Activated CD4-positive, alpha-beta T cell treated with anti-CD3 and anti-CD28 coated beads, Interleukin-2, amount 10 ng/mL, durations not matched to agents 24 days and 14 days (primary cell): ENCODE measurements around the gene TRIP13. TPM values are rescaled to one million over a fixed set of nuclear protein-coding genes. Genes with fewer than 3 reads are reported as not detected.
"Not testable (repeated sequence)": the region's sequence is repeated elsewhere in the genome, so short reads cannot be mapped to it uniquely, and the experiment has no call there.

Experiments
- DNase-seq: peaks from one replicate; pipeline ENCODE4 v3.0.0; 2022
- H3K27ac Mint-ChIP-seq: one replicate; pipeline ENCODE4 v1.8.0; 2022; ENCODE audit warnings: mild to moderate bottlenecking, mixed read lengths
- H3K27me3 Mint-ChIP-seq: one replicate; pipeline ENCODE4 v1.8.0; 2022; ENCODE audit warnings: mixed read lengths
- H3K36me3 Mint-ChIP-seq: one replicate; pipeline ENCODE4 v1.8.0; 2022; ENCODE audit warnings: low read depth, mild to moderate bottlenecking, mixed read lengths
- H3K4me1 Mint-ChIP-seq: one replicate; pipeline ENCODE4 v1.8.0; 2021; ENCODE audit warnings: mixed read lengths
- H3K4me3 Mint-ChIP-seq: one replicate; pipeline ENCODE4 v1.8.0; 2022; ENCODE audit warnings: mild to moderate bottlenecking, moderate library complexity, mixed read lengths
- H3K9me3 Mint-ChIP-seq: one replicate; pipeline ENCODE4 v1.8.0; 2021; ENCODE audit warnings: mixed read lengths
- intact Hi-C: fragments of 100-400 bp; cut with micrococcal nuclease; formaldehyde crosslinking; loops from one replicate; pipeline ENCODE4 v1.15.1; 2023
- total RNA-seq: library from RNA; stranded (reverse); gene quantifications from 2 replicates; pipeline ENCODE4 v1.2.3, GENCODE V29; 2022

Gene TRIP13
- total RNA-seq, 1 donor from 2014 or later = 47.5 TPM

DNA sequence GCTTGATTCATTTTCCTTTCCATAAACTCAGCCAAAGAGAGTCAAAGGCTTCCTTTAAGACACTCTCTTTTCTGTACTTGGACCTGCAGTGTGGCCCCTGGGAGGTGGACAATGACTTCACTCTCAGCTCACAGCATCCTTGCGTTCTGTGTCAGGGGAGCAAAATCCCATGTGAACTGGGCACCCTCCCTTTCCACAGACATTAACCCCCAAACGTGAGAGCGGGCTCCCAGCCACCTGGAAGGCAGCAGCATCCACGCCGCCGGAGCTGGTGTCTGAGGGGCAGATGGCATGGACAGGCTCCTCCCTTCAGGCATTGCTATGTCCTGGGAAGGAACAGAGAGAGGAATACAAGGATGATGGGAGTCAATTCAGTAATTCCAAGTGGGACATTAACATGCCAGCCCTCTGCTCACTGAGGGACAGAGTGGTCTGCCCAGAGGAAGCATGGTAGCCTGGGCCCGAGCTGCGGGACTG lies 39.5 kb downstream of the TRIP13 start:
- DNase-seq = no peak
- no peak overlapping the region for H3K4me3 Mint-ChIP-seq
- H3K4me1 Mint-ChIP-seq = peaks cover 14% of the 10 kb centered on the region
- peaks cover 7% of the 10 kb centered on the region for H3K27me3 Mint-ChIP-seq
- H3K36me3 Mint-ChIP-seq = no peaks in the 10 kb centered on the region
- no peak overlapping the region for H3K27ac Mint-ChIP-seq
- no peaks in the 10 kb centered on the region for H3K9me3 Mint-ChIP-seq
- intact Hi-C loops = no loop called here

DNA sequence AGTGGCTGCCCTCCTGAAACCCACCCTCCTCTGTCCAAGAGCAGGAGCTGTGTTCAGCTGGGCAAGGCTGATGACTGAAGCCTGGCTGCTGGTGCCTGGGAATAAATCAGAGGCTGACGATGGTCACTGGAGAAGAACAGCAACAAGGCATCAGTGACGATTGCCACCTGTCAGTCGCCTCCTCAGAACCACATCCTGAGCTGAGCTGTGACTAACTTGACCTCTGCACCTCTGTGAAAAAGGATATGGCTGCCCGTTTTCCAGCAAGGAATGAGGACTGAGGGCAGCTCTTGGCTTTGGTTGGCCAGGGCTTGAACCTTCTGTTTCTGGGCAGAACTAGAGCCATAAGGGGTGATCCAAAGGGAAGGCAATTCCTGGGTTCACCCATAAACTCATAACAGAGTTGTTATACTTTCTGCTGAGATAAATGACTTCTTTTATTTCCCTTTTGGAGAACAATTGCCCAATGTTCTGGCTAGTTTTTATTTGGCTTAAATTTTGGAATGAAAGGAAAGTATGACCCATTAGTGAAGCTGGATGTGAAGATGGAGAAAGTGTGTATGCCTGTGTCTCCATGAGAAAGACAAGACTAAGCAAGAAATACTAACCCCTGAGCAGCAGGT lies 40.1 kb downstream of the TRIP13 start:
- no peak overlapping the region for H3K27ac Mint-ChIP-seq
- H3K27me3 Mint-ChIP-seq = peaks cover 3% of the 10 kb centered on the region
- no peak for DNase-seq
- no peaks in the 10 kb centered on the region for H3K36me3 Mint-ChIP-seq
- peaks cover 14% of the 10 kb centered on the region for H3K4me1 Mint-ChIP-seq
- intact Hi-C loops = no loop called here
- no peak overlapping the region for H3K4me3 Mint-ChIP-seq
- no peaks in the 10 kb centered on the region for H3K9me3 Mint-ChIP-seq

DNA sequence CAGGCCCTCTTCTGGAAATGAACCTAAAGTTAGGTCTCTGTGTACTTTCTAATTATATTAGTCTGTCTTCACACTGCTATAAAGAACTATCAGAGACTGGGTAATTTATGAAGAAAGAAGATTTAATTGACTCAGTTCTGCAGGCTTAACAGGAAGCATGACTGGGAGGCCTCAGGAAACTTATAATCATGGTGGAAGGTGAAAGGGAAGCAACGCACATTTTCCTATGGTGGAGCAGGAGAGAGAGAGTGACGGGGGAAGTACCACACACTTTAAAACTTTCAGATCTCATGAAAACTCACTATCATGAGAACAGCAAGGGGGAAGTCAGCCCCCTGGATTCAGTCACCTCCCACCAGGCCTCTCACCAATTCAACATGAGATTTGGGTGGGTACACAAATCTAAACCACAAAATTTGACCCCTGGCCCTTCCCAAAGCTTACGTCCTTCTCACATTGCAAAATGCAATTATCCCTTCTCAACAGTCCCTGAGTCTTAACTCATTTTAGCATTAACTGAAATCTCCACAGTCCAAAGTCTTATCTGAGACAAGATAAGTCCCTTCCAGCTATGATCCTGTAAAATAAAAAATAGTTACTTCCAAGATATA lies 40.7 kb downstream of the TRIP13 start:
- H3K27me3 Mint-ChIP-seq = no peaks in the 10 kb centered on the region
- H3K27ac Mint-ChIP-seq = no peak overlapping the region

DNA sequence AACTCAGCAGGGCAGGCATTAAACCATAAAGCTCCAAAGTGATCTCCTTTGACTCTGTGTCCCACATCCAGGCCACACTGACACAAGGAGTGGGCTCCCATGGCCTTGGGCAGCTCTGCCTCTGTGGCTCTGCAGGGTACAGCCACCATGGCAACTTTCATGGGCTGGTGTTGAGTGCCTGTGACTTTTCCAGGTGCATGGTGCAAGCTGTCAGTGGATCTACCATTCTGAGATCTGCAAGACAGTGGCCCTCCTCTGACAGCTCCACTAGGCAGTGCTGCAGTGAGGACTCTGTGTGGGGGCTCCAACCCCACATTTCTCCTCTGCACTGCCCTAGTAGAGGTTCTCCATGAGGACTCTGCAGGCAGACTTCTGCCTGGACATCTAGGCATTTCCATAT lies 41.3 kb downstream of the TRIP13 start:
- intact Hi-C loops, H3K4me3 Mint-ChIP-seq, H3K36me3 Mint-ChIP-seq, DNase-seq, H3K27me3 Mint-ChIP-seq, H3K9me3 Mint-ChIP-seq, H3K27ac Mint-ChIP-seq: not testable (repeated sequence)
- H3K4me1 Mint-ChIP-seq = peaks cover 14% of the 10 kb centered on the region

More for the DNA sequence above, 40.7 kb downstream of the TRIP13 start:
- no peaks in the 10 kb centered on the region for H3K36me3 Mint-ChIP-seq
- intact Hi-C loops = no loop called here
- DNase-seq = no peak
- H3K4me3 Mint-ChIP-seq = no peak overlapping the region
- H3K9me3 Mint-ChIP-seq = no peaks in the 10 kb centered on the region
- peaks cover 14% of the 10 kb centered on the region for H3K4me1 Mint-ChIP-seq

DNA sequence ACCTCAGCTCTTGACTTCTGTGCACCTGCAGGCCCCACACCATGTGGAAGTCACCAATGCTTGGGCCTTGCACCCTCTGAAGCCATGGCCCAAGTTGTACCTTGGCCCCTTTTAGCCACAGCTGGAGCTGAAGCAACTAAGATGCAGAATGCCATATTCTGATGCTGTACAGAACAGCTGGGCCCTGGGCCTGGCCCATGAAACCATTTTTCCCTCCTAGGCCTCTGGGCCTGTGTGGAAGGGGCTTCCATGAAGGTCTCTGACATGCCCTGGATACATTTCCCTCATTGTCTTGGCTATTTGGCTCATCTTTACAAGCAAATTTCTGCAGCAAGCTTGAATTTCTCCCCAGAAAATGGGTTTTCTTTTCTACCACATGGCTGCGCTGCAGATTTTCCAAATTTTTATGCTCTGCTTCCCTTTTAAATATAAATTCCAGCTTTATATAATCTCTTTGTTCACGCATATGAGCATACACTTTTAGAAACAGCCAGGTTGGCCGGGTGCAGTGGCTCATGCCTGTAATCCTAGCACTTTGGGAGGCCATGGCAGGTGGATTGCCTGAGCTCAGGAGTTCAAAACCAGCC lies 41.8 kb downstream of the TRIP13 start:
- intact Hi-C loops, DNase-seq, H3K4me3 Mint-ChIP-seq, H3K36me3 Mint-ChIP-seq, H3K9me3 Mint-ChIP-seq, H3K27me3 Mint-ChIP-seq, H3K27ac Mint-ChIP-seq: not testable (repeated sequence)
- peaks cover 14% of the 10 kb centered on the region for H3K4me1 Mint-ChIP-seq

DNA sequence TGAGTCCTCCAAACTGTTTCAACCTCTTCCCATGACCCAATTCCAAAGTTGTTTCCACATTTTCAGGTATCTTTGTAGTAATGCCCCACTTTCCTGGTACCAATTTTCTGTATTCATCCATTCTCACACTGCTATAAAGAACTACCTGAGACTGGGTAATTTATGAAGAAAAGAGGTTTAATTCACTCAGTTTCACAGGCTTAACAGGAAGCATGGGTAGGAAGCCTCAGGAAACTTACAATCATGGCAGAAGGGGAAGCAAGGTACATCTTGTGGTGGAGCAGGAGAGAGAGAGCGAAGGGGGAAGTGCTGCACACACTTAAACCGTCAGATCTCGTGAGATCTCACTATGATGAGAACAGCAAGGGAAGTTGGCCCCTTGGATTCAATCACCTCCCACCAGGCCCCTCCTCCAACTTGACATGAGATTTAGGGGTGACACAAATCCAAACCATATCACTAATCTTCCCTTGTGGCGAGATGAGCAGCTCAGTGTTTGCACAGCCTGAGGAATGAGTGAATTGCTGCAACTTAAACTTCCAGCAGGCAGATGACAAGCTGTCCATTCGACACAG lies 42.9 kb downstream of the TRIP13 start:
- no peak overlapping the region for H3K4me3 Mint-ChIP-seq
- no peak for DNase-seq
- intact Hi-C loops = no loop called here
- peaks cover 14% of the 10 kb centered on the region for H3K4me1 Mint-ChIP-seq
- H3K27me3 Mint-ChIP-seq = peaks cover 2% of the 10 kb centered on the region
- H3K36me3 Mint-ChIP-seq = no peaks in the 10 kb centered on the region
- H3K27ac Mint-ChIP-seq = no peak overlapping the region
- H3K9me3 Mint-ChIP-seq = no peaks in the 10 kb centered on the region

DNA sequence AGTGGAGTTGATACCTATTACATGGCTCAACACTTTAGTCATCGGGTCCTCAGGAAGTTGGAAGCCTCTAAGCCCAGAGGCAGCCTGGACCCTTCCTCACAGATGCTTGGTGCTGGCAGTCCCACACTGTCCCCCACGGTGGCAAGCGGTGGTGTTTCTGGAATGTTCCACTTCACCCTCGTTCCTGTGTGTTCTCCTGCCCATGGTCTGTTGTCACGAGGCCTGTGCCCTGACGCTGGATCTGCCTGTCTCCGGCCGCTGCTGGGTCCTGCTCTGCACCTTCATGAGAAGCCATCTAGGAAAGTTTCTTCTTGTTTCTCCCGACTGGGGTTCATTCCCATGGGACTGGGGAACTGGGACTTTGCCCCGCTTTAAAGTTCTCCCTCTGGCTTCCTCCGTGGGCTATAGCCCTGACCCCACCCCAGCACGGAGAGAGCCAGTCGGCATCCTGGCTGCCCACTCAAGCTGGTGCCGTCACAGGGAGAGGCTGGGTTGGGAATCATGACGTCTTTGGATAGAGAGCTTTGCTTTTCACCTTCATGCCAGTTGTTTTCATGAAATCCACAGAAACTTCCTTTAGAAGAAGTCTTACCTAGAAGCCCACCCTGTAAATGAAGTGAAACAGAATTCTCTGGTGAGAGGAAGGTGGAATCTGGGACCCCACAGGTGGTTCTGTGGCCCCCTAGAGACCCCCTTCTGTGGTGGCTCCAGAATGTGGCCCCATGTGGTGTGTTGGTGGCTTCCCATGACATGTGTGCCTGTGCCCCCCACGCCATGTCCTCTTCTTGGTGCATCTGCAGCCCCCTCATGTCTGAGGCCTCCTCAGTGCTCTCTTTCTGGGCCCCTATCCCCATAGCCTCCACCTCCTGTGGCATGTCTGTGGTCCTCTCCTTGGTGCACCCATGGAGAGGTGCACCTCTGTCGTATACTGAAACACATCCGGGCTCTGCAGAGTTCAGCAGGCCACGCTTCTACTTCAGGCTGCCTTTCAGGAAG lies 43.8 kb downstream of the TRIP13 start:
- intact Hi-C loops = no loop called here
- no peak overlapping the region for H3K27ac Mint-ChIP-seq
- no peaks in the 10 kb centered on the region for H3K36me3 Mint-ChIP-seq
- peaks cover 9% of the 10 kb centered on the region for H3K27me3 Mint-ChIP-seq
- H3K4me1 Mint-ChIP-seq = peaks cover 14% of the 10 kb centered on the region
- no peak overlapping the region for H3K4me3 Mint-ChIP-seq
- no peaks in the 10 kb centered on the region for H3K9me3 Mint-ChIP-seq
- no peak for DNase-seq

DNA sequence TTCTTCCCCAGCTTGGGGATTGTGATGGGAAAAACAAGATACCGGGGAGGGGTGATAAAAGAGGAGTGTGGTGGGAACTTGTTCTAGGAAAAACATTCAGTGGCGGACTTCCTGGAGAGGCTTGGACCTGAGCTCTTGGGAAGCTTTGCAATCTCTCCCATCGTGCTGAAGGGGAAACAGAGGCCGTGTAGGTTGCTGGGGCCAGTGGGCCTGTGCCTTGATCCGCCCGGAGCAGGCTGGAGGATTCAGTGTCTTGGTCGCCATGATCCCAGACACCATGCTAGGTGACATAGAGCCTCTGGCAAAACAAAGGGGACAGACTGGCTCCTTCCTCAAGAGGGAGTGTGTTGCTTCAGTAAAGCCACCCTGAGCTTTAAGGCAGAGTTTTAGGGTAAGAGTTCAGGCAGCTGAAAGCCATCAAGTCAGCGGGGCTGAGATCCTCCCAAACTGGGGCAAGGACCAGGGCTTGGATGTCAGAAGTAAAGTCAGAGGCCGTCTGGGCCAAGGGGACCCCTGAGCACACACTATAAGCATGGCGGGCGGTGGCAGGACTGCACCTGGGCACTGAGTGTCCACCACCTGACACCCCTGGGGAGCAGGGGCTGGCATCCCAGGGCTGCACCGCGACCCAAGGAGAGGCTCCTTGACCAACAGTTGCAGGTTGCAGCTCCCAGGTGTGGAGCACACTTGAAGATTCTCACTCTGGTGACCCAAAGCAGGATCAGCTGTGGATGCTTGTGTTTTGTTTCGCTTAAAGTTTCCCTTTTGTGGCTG lies 44.7 kb downstream of the TRIP13 start:
- H3K4me3 Mint-ChIP-seq = no peak overlapping the region
- H3K36me3 Mint-ChIP-seq = no peaks in the 10 kb centered on the region
- DNase-seq = no peak
- H3K4me1 Mint-ChIP-seq = peaks cover 14% of the 10 kb centered on the region
- H3K27me3 Mint-ChIP-seq = peaks cover 16% of the 10 kb centered on the region
- intact Hi-C loops = no loop called here
- no peak overlapping the region for H3K27ac Mint-ChIP-seq
- no peaks in the 10 kb centered on the region for H3K9me3 Mint-ChIP-seq

DNA sequence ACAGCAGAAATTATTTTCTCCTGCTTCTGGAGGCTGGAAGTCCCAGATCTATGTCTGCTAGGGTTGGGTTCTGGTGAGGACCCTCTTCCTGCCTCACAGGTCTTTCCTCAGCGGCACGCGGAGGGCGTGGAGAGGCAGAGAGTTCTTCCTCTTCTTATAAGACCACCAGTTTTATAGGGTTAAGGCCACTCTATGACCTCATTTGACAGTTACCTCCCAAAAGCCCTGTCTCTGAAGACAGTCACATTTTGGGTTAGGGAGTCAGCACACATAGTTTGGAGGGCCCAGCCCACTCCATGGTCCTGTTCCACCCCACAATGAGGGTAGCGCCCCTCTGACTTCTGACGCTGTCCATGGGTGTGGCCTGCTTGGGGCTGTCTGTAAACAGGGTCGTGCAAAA lies 46.7 kb downstream of the TRIP13 start:
- no peak for DNase-seq
- H3K27me3 Mint-ChIP-seq = peaks cover 32% of the 10 kb centered on the region
- H3K4me3 Mint-ChIP-seq = no peak overlapping the region
- H3K4me1 Mint-ChIP-seq = peaks cover 8% of the 10 kb centered on the region
- H3K9me3 Mint-ChIP-seq = no peaks in the 10 kb centered on the region
- H3K36me3 Mint-ChIP-seq = no peaks in the 10 kb centered on the region
- H3K27ac Mint-ChIP-seq = no peak overlapping the region
- intact Hi-C loops = no loop called here

DNA sequence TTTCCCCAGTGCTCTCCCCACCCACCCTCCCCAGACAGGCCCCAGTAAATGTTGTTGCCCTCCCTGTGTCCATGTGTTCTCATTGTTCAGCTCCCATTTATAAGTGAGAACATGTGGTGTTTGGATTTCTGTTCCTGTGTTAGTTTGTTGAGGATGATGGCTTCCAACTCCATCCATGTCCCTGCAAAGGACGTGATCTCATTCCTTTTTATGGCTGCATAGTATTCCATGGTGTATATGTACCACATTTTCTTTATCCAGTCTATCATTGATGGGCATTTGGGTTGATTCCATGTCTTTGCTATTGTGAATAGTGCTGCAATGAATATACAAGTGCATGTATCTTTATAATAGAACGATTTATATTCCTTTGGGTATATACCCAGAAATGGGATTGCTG lies 48.1 kb downstream of the TRIP13 start:
- H3K4me3 Mint-ChIP-seq, H3K4me1 Mint-ChIP-seq, DNase-seq, H3K9me3 Mint-ChIP-seq, H3K27ac Mint-ChIP-seq, intact Hi-C loops, H3K36me3 Mint-ChIP-seq: not testable (repeated sequence)
- peaks cover 46% of the 10 kb centered on the region for H3K27me3 Mint-ChIP-seq

DNA sequence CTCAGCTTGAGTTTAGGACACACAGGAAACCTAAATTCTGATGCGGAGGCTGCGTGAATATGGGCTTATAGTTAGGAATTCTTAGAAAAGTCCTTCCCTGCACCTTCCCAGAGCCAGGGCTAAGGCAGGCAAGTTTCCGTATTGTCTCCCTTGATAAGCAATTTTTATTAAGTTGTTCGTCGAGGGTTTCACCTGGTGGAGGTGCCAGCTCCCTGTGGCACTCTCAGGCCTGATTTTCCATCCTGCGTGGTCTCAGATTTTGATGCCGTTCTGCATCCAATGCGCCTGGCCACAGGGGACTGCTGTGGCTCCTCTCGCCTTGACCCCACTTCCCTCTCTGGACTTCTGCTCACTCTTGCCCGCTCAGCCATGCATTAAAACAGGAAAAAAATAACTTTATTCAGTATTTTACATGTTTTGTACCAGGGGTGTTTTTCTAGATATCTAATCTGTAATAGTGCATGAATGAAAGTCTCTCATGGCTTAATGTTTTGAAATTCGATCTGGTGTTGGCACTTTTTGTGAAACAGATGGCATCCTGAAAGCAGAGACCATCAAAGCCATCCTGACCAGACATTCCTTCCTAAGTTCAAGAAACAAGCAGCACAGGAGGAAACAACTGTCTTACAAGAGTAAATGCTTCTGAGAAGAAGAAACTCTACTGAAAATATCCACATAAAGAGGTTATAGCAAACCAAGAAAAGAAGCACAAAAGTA lies 50.7 kb downstream of the TRIP13 start:
- intact Hi-C loops = no loop called here
- Mint-ChIP-seq H3K27ac (no peak overlapping the region), H3K4me1 (peaks cover 5% of the 10 kb centered on the region), H3K4me3 (no peak overlapping the region), H3K27me3 (peaks cover 60% of the 10 kb centered on the region), H3K9me3 (no peaks in the 10 kb centered on the region), H3K36me3 (no peaks in the 10 kb centered on the region)
- DNase-seq = no peak

DNA sequence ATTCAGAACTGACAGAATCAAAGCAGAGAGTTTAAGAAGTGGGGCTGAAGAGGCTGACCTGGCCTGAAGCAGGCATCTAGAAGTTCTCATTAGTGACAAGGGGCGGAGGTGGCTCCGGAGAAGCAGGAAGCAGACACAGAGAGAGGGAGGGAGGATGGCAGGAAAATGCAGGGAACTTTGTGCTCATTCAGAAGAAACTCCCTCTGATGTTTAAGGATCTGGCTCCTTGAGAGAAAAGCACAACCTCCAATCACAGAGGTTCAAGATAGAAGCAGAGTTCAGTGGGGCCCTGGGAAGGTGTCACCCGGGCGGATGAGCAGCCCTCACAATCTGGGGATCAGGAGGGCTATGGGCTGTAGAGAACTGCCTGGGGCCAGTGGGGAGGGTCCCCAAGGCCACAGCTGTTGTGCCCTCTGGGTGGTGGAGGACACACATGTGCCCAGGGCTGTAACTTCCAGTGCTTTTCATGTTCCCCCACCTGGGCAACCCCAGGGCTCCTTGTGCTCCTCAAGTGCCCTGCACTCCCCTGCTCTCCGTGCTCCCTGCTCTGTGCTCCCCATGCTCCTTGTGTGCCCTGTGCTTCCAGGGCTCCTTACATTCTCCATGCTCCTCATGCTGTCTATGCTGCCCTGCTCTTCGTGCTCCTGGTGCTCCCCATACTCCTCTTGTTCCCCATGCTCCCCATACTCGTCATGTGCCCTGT lies 51.4 kb downstream of the TRIP13 start:
- Mint-ChIP-seq H3K27ac (no peak overlapping the region), H3K27me3 (peaks cover 60% of the 10 kb centered on the region), H3K9me3 (no peaks in the 10 kb centered on the region), H3K4me3 (no peak overlapping the region), H3K36me3 (no peaks in the 10 kb centered on the region), H3K4me1 (peaks cover 5% of the 10 kb centered on the region)
- intact Hi-C loops = no loop called here
- no peak for DNase-seq
